GM12892 (cell line): ENCODE results near the gene FAM53A.

ENCODE experiments used
- POLR2A ChIP-seq: IDR thresholded peaks from 2 replicates; pipeline ENCODE4 v1.6.1; 2011; ENCODE audit warnings: low read depth, low read length, control low read depth
- POLR2AphosphoS5 ChIP-seq: IDR thresholded peaks from 2 replicates; pipeline ENCODE4 v1.6.1; 2011; ENCODE audit warnings: low read depth, low read length, control low read depth
- TAF1 ChIP-seq: IDR thresholded peaks from 2 replicates; pipeline ENCODE4 v1.6.1; 2011; ENCODE audit warnings: low read depth, mild to moderate bottlenecking, control low read depth, low read length, borderline replicate concordance

DNA sequence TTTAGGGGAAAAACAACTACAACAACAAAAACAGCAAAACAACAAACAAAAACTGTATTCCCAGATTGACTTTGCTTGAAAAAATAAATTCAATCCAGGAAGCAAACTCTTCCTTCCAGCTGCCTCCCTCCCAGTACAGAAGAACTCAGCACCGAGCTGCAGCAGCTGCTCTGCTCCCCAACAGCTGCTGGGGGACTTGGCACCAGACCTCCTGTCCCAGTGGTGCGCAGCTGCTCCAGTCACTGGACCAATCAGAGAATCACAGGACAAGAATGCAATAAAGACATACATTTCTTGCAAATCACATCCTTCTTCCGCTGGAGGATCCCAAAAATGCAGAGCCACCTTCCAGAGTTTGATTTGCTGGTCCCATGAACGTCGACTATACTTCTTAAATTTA lies 11.8 kb upstream of the FAM53A start:
- TF ChIP-seq POLR2AphosphoS5 (no peak), TAF1 (no peak), POLR2A (no peak)
